Endodermal cell (in vitro differentiated cells): ENCODE results near the gene PCYOX1L. TPM values are rescaled to one million over a fixed set of nuclear protein-coding genes. Genes with fewer than 3 reads are reported as not detected.
A peak's percentile ranks its signal among the peaks of the same experiment; 100 is the strongest.

Source experiments
- DNase-seq: peaks from one replicate; pipeline ENCODE4 v3.0.0-alpha.2; 2017
- H3K27ac ChIP-seq: 2 replicates; pipeline ENCODE4 v1.5.1; 2013; ENCODE audit warnings: mild to moderate bottlenecking, low read depth, low read length, moderate library complexity
- H3K27me3 ChIP-seq: 2 replicates; pipeline ENCODE4 v1.6.1; 2013; ENCODE audit warnings: mild to moderate bottlenecking, low read length, moderate library complexity; ENCODE audit not compliant: insufficient read depth, control insufficient read depth, poor library complexity, severe bottlenecking
- H3K36me3 ChIP-seq: 2 replicates; pipeline ENCODE4 v1.7.0; 2013; ENCODE audit warnings: mild to moderate bottlenecking, low read length, moderate library complexity; ENCODE audit not compliant: control insufficient read depth, insufficient read depth
- H3K4me1 ChIP-seq: one replicate; pipeline ENCODE4 v1.7.0; 2013; ENCODE audit warnings: low read length; ENCODE audit not compliant: control insufficient read depth, insufficient read depth
- H3K4me3 ChIP-seq: 2 replicates; pipeline ENCODE4 v1.5.1; 2013; ENCODE audit warnings: mild to moderate bottlenecking, low read length, moderate library complexity
- H3K9ac ChIP-seq: 2 replicates; pipeline ENCODE4 v1.6.1; 2013; ENCODE audit warnings: mild to moderate bottlenecking, low read length, moderate library complexity; ENCODE audit not compliant: poor library complexity, severe bottlenecking; ENCODE audit errors: extremely low read depth
- H3K9me3 ChIP-seq: 2 replicates; pipeline ENCODE4 v1.6.1; 2013; ENCODE audit warnings: mild to moderate bottlenecking, low read length, moderate library complexity; ENCODE audit not compliant: control insufficient read depth
- H3K27ac Mint-ChIP-seq: 2 replicates; pipeline ENCODE4 v1.8.0; 2020; ENCODE audit warnings: mixed read lengths
- H3K27me3 Mint-ChIP-seq: 2 replicates; pipeline ENCODE4 v1.8.0; 2021; ENCODE audit warnings: mild to moderate bottlenecking, mixed read lengths; ENCODE audit not compliant: insufficient read depth
- H3K36me3 Mint-ChIP-seq: 2 replicates; pipeline ENCODE4 v1.8.0; 2020; ENCODE audit warnings: low read depth, mixed read lengths
- H3K4me1 Mint-ChIP-seq: 2 replicates; pipeline ENCODE4 v1.8.0; 2020; ENCODE audit warnings: mixed read lengths
- H3K4me3 Mint-ChIP-seq: 2 replicates; pipeline ENCODE4 v1.8.0; 2020; ENCODE audit warnings: mild to moderate bottlenecking, moderate library complexity, mixed read lengths
- H3K9me3 Mint-ChIP-seq: 2 replicates; pipeline ENCODE4 v1.8.0; 2020; ENCODE audit warnings: mild to moderate bottlenecking, mixed read lengths
- CTCF ChIP-seq: fragments of 200-600 bp; sonication (generic); conservative IDR thresholded peaks from 2 replicates; pipeline ENCODE4 v1.5.0; 2021; ENCODE audit warnings: antibody characterized with exemption, mild to moderate bottlenecking
- WGBS, 2 experiments: methylation state at CpG; one replicate each; pipeline versions ENCODE4 v1.1.5 to v1.1.7; 2013; ENCODE audit warnings: missing lambda C conversion rate in 2 of 2, mixed read lengths in 1 of 2; ENCODE audit not compliant: insufficient coverage in 1 of 2, insufficient read length in 1 of 2; 5-methylcytosine and 5-hydroxymethylcytosine counted together
- total RNA-seq, 2 donors: library from RNA; stranded (reverse); fragmentation: NEBNext Ultra II Directional in 1 of 2; extraction: Animal tissue kit (Norgen Biotek cat#: 25700) in 1 of 2; gene quantifications; 2 replicates in 1 of 2; 3 replicates in 1 of 2; pipeline ENCODE4 v1.2.1, GENCODE V29; 2021

PCYOX1L gene
- total RNA-seq, 2 donors from 2014 or later, result 11.1 to 11.7 TPM

GRCh38 chr5:149412783-149413476 is 55.1 kb downstream of the PCYOX1L start:
- Mint-ChIP-seq H3K4me3 (no peak overlapping the region), H3K36me3 (no peaks in the 10 kb centered on the region), H3K4me1 (peaks cover 17% of the 10 kb centered on the region), H3K27ac (peak overlapping the region; percentile 28), H3K27me3 (no peaks in the 10 kb centered on the region), H3K9me3 (no peaks in the 10 kb centered on the region)
- Histone ChIP-seq H3K4me1 (peaks cover 9% of the 10 kb centered on the region), H3K36me3 (no peaks in the 10 kb centered on the region), H3K4me3 (no peak overlapping the region), H3K9me3 (no peaks in the 10 kb centered on the region), H3K27me3 (no peaks in the 10 kb centered on the region), H3K9ac (no peak overlapping the region), H3K27ac (no peak overlapping the region)
- DNase-seq, result no peak
- 95 to 98% methylated on average over 6 to 8 of the region's 8 CpGs for WGBS, 2 experiments
- no peak for TF ChIP-seq CTCF

- Histone ChIP-seq H3K4me1 (peaks cover 9% of the 10 kb centered on the region), H3K27me3 (no peaks in the 10 kb centered on the region), H3K27ac (no peak overlapping the region), H3K36me3 (no peaks in the 10 kb centered on the region), H3K4me3 (no peak overlapping the region), H3K9ac (no peak overlapping the region), H3K9me3 (no peaks in the 10 kb centered on the region)
- no peak overlapping the region for H3K4me3 Mint-ChIP-seq
- DNase-seq, result no peak
- no peak for TF ChIP-seq CTCF
- no peaks in the 10 kb centered on the region for H3K9me3 Mint-ChIP-seq
- H3K4me1 Mint-ChIP-seq, result peaks cover 16% of the 10 kb centered on the region
- WGBS, 2 experiments, result 93 to 96% methylated on average over 12 to 16 of the region's 16 CpGs
- H3K27me3 Mint-ChIP-seq, result no peaks in the 10 kb centered on the region
- no peaks in the 10 kb centered on the region for H3K36me3 Mint-ChIP-seq
- H3K27ac Mint-ChIP-seq, result no peak overlapping the region
These were observed 55.8 kb downstream of the PCYOX1L start for GRCh38 chr5:149413477-149414210.

- Histone ChIP-seq H3K9ac (no peak overlapping the region), H3K27ac (no peak overlapping the region), H3K27me3 (no peaks in the 10 kb centered on the region), H3K36me3 (no peaks in the 10 kb centered on the region), H3K4me3 (no peak overlapping the region), H3K4me1 (peaks cover 9% of the 10 kb centered on the region), H3K9me3 (no peaks in the 10 kb centered on the region)
- no peak for TF ChIP-seq CTCF
- Mint-ChIP-seq H3K27me3 (no peaks in the 10 kb centered on the region), H3K36me3 (no peaks in the 10 kb centered on the region), H3K27ac (no peak overlapping the region), H3K4me1 (peaks cover 16% of the 10 kb centered on the region), H3K4me3 (no peak overlapping the region), H3K9me3 (no peaks in the 10 kb centered on the region)
- DNase-seq, result no peak
- 83 to 88% methylated on average over 3 to 7 of the region's 7 CpGs for WGBS, 2 experiments
These were observed 56.7 kb downstream of the PCYOX1L start for GRCh38 chr5:149414405-149415065.
